GM12878 (cell line): Measurements from ENCODE around the gene RP2. TPM values are rescaled to one million over a fixed set of nuclear protein-coding genes. Genes with fewer than 3 reads are reported as not detected.

Source experiments
- ATAC-seq: fragments of 200-7000 bp; cut with Tn5 transposase; 3 replicates; pipeline ENCODE4 v1.9.1; 2020; ENCODE audit warnings: mild to moderate bottlenecking, moderate library complexity
- BruUV-seq: library from RNA; stranded (reverse); fragments of 400-500 nt; replicated peaks from 2 replicates; lab custom pipeline; 2021; lab: Mats Ljungman, UMichigan
- CTCF ChIA-PET: fragments of 300-600 bp; sonication (Branson Sonifier 250); formaldehyde crosslinking; extraction: SDS; loops from one replicate; lab custom pipeline; 2021; ENCODE audit warnings: inconsistent platforms; lab: Yijun Ruan, JAX
- POLR2A ChIA-PET: fragments of 350-600 bp; formaldehyde crosslinking; extraction: SDS; loops from one replicate; lab custom pipeline; 2021; ENCODE audit warnings: inconsistent platforms; lab: Charles Lee
- RAD21 ChIA-PET: fragments of 300-600 bp; sonication (Branson Sonifier 250); formaldehyde crosslinking; loops from one replicate; lab custom pipeline; 2023; ENCODE audit warnings: antibody characterized with exemption; ENCODE audit not compliant: unreplicated experiment; lab: Charles Lee
- SMC1A ChIA-PET: fragments of 300-600 bp; sonication (Branson Sonifier 250); formaldehyde crosslinking; loops from one replicate; lab custom pipeline; 2023; ENCODE audit not compliant: unreplicated experiment, uncharacterized antibody; lab: Charles Lee
- DNase-seq: peaks from one replicate; pipeline ENCODE4 v3.0.0-alpha.2; 2011; ENCODE audit warnings: low read depth, low spot score
- FAIRE-seq: peaks from 3 replicates; lab custom pipeline; 2011; peaks lifted over from hg19 to GRCh38; lab: Jason Lieb, UNC
- H2AFZ ChIP-seq: 2 replicates; pipeline ENCODE4 v1.6.0; 2011; ENCODE audit warnings: low read depth, low read length, control low read depth; ENCODE audit not compliant: control insufficient read depth
- H3K27ac ChIP-seq: 2 replicates; pipeline ENCODE4 v1.5.1; 2011; ENCODE audit warnings: control low read depth; ENCODE audit not compliant: control insufficient read depth, insufficient read depth
- H3K27me3 ChIP-seq, 2 experiments: replicated peaks in 1 of 2; 2 replicates each; pipeline versions ENCODE4 v1.6.0 to v1.6.1; 2011; ENCODE audit warnings: low read length in 1 of 2; ENCODE audit not compliant: control insufficient read depth in 2 of 2, insufficient read depth in 2 of 2
- H3K36me3 ChIP-seq, 2 experiments: 2 replicates each; pipeline ENCODE4 v1.5.1; 2011; ENCODE audit warnings: low read length in 1 of 2; ENCODE audit not compliant: control insufficient read depth in 2 of 2, insufficient read depth in 2 of 2
- H3K4me1 ChIP-seq: 2 replicates; pipeline ENCODE4 v1.6.1; 2011; ENCODE audit warnings: mild to moderate bottlenecking, low read length, moderate library complexity, mixed read lengths; ENCODE audit not compliant: control insufficient read depth, insufficient read depth
- H3K4me2 ChIP-seq: 2 replicates; pipeline ENCODE4 v1.6.0; 2011; ENCODE audit warnings: control low read depth; ENCODE audit not compliant: control insufficient read depth, insufficient read depth
- H3K4me3 ChIP-seq: fragments of 200-600 bp; sonication (generic); 2 replicates; pipeline ENCODE4 v1.5.1; 2016
- H3K79me2 ChIP-seq: 2 replicates; pipeline ENCODE4 v1.6.0; 2011; ENCODE audit warnings: low read length; ENCODE audit not compliant: control insufficient read depth, insufficient read depth
- H3K9ac ChIP-seq: 2 replicates; pipeline ENCODE4 v1.8.0; 2011; ENCODE audit warnings: low read length, control low read depth, mixed read lengths; ENCODE audit not compliant: control insufficient read depth, insufficient read depth
- H3K9me3 ChIP-seq: replicated peaks from 3 replicates; pipeline ENCODE4 v1.5.1; 2011; ENCODE audit warnings: mild to moderate bottlenecking, low read length; ENCODE audit not compliant: control insufficient read depth, insufficient read depth
- H4K20me1 ChIP-seq: 2 replicates; pipeline ENCODE4 v1.6.0; 2011; ENCODE audit not compliant: control insufficient read depth, insufficient read depth
- BHLHE40 ChIP-seq, 2 experiments: fragments of 450-650 bp in 1 of 2; IDR thresholded peaks; 2 replicates each; pipeline ENCODE4 v1.6.1; 2011 to 2017; ENCODE audit warnings: low read depth in 2 of 2, borderline replicate concordance in 1 of 2, improper control_type of control experiment in 1 of 2, low read length in 1 of 2, mild to moderate bottlenecking in 1 of 2
- EED ChIP-seq: sonication (generic); IDR thresholded peaks from 2 replicates; pipeline ENCODE4 v1.6.1; 2016; ENCODE audit warnings: antibody characterized with exemption, low read depth
- WGBS: methylation state at CpG from one replicate; pipeline ENCODE4 v1.1.6; 2016; ENCODE audit warnings: low lambda C conversion rate; ENCODE audit not compliant: insufficient replicate concordance, insufficient coverage; ENCODE audit errors: missing lambda C conversion rate; 5-methylcytosine and 5-hydroxymethylcytosine counted together
- in situ Hi-C: fragments of 300-500 bp; cut with MboI; formaldehyde crosslinking; loops from 9 replicates; pipeline ENCODE4 v1.14.3; 2018; ENCODE audit warnings: mixed read lengths
- intact Hi-C: fragments of 100-400 bp; cut with micrococcal nuclease; formaldehyde crosslinking; loops from one replicate; pipeline ENCODE4 v1.14.2; 2022; ENCODE audit not compliant: unreplicated experiment
- polyA plus RNA-seq, 11 experiments: library from polyadenylated mRNA; depleted of rRNA in 4 of 11; unstranded in 6 of 11; stranded (reverse) in 5 of 11; fragments of >200 nt; fragmentation: Nextera tagmentation in 4 of 11; fragmentation: Illumina TruSeq in 1 of 11; extraction: Ambion mirVana in 4 of 11; extraction: Trizol in 1 of 11; gene quantifications; 1 replicate in 1 of 11; 2 replicates in 10 of 11; pipeline versions ENCODE4 v1.2.1 to v1.2.3, GENCODE V29; 2011 to 2016; ENCODE audit warnings: inconsistent platforms in 2 of 11, missing spikeins in 2 of 11, low read depth in 1 of 11
- total RNA-seq, 4 experiments: library from RNA; depleted of rRNA in 3 of 4; stranded (reverse); fragments of >200 nt in 3 of 4; fragmentation: Illumina TruSeq in 1 of 4; extraction: Trizol in 1 of 4; gene quantifications; 2 replicates each; pipeline versions ENCODE4 v1.2.1 to v1.2.3, GENCODE V29; 2013 to 2021
- TF ChIP-seq, protein P1 (sequence below): IDR thresholded peaks from 2 replicates; pipeline ENCODE4 v1.6.1; 2012; ENCODE audit warnings: improper control_type of control experiment, low read depth, low read length; ENCODE audit not compliant: insufficient replicate concordance
- TF ChIP-seq, protein P2 (sequence below): fragments of 450-650 bp; conservative IDR thresholded peaks from 2 replicates; pipeline ENCODE4 v1.6.1; 2017; ENCODE audit warnings: mild to moderate bottlenecking, moderate library complexity
- TF ChIP-seq, protein P3 (sequence below): IDR thresholded peaks from 2 replicates; pipeline ENCODE4 v1.6.1; 2011; ENCODE audit warnings: borderline replicate concordance, low read depth, mild to moderate bottlenecking, moderate library complexity, low read length; ENCODE audit not compliant: insufficient read depth, poor library complexity, severe bottlenecking

Gene RP2
- total and polyA plus RNA-seq, 10 of the 15 experiments (the other 5 are each of a cell fraction or from before 2014, with no cell fraction given) = 3.5 to 11.0 (median 5.7) TPM

DNA sequence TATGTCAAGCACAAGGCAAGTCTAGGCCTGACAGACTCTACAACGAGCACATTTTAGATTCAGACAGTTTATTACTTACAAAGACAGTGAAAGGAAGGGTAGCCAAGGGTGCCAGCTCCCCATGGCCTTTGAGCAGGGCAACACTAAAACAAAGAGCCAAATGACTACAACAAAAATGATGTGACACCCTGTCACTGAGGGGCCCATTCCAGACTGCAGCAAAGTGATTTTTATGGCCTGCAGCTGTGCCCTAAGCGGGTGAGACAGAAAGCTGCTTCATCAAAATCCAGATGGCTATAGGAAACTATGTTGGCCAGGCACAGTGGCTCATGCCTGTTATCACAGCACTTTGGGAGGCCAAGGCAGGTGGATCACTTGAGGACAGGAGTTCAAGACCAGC lies 13.4 kb upstream of the RP2 start (continued):
- TF ChIP-seq, protein P1, sequence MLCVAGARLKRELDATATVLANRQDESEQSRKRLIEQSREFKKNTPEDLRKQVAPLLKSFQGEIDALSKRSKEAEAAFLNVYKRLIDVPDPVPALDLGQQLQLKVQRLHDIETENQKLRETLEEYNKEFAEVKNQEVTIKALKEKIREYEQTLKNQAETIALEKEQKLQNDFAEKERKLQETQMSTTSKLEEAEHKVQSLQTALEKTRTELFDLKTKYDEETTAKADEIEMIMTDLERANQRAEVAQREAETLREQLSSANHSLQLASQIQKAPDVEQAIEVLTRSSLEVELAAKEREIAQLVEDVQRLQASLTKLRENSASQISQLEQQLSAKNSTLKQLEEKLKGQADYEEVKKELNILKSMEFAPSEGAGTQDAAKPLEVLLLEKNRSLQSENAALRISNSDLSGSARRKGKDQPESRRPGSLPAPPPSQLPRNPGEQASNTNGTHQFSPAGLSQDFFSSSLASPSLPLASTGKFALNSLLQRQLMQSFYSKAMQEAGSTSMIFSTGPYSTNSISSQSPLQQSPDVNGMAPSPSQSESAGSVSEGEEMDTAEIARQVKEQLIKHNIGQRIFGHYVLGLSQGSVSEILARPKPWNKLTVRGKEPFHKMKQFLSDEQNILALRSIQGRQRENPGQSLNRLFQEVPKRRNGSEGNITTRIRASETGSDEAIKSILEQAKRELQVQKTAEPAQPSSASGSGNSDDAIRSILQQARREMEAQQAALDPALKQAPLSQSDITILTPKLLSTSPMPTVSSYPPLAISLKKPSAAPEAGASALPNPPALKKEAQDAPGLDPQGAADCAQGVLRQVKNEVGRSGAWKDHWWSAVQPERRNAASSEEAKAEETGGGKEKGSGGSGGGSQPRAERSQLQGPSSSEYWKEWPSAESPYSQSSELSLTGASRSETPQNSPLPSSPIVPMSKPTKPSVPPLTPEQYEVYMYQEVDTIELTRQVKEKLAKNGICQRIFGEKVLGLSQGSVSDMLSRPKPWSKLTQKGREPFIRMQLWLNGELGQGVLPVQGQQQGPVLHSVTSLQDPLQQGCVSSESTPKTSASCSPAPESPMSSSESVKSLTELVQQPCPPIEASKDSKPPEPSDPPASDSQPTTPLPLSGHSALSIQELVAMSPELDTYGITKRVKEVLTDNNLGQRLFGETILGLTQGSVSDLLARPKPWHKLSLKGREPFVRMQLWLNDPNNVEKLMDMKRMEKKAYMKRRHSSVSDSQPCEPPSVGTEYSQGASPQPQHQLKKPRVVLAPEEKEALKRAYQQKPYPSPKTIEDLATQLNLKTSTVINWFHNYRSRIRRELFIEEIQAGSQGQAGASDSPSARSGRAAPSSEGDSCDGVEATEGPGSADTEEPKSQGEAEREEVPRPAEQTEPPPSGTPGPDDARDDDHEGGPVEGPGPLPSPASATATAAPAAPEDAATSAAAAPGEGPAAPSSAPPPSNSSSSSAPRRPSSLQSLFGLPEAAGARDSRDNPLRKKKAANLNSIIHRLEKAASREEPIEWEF = no peak
- TF ChIP-seq EED = no peak
- TF ChIP-seq, protein P2, sequence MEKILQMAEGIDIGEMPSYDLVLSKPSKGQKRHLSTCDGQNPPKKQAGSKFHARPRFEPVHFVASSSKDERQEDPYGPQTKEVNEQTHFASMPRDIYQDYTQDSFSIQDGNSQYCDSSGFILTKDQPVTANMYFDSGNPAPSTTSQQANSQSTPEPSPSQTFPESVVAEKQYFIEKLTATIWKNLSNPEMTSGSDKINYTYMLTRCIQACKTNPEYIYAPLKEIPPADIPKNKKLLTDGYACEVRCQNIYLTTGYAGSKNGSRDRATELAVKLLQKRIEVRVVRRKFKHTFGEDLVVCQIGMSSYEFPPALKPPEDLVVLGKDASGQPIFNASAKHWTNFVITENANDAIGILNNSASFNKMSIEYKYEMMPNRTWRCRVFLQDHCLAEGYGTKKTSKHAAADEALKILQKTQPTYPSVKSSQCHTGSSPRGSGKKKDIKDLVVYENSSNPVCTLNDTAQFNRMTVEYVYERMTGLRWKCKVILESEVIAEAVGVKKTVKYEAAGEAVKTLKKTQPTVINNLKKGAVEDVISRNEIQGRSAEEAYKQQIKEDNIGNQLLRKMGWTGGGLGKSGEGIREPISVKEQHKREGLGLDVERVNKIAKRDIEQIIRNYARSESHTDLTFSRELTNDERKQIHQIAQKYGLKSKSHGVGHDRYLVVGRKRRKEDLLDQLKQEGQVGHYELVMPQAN = no peak

DNA sequence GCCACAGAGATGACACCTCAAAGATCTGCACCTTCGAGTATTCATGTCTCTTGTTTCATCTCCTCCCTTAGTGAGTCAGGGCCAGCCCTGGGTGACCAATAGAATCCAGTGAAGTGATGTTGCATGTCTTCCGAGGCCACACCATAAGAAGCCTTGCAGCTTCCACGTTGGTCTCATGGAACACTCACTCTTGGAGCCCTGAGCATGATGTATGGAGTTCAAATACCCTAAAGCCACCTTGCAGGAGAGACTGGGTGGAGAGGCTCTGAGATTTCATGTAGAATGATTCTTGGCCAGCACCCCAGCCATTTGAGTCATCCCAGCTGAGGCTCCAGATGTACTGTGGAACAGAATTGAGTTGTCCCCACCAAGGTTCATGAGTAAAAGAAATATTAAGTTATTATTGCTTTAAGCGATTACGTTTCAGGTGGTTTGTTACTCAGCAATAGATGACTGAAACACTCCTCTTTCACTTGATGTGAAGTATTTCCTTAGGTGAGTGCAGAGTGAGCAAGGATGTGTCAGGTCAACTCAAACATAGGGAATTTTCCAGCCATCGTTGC lies 5.0 kb upstream of the RP2 start:
- WGBS = 13% methylated on average over 6 of the region's 6 CpGs
- ATAC-seq (no peak), FAIRE-seq (no peak), DNase-seq (no peak)
- ChIA-PET RAD21 (no interaction called here), CTCF (no interaction called here), POLR2A (interaction anchor here (0.6 kb wide), 1 partner anchor 242 kb away, joined by 3 read pairs; no protein-coding TSS in a partner anchor), SMC1A (no interaction called here)
- Histone ChIP-seq H4K20me1 (no peaks in the 10 kb centered on the region), H3K79me2 (no peaks in the 10 kb centered on the region; the same call in 1 of the 2 replicates), H3K4me1 (no peaks in the 10 kb centered on the region), H3K9ac (no peak overlapping the region), H3K27ac (no peak overlapping the region), H3K36me3 (no peaks in the 10 kb centered on the region), H2AFZ (no peak overlapping the region), H3K4me3 (no peak overlapping the region), H3K9me3 (no peaks in the 10 kb centered on the region), H3K27me3 (no peaks in the 10 kb centered on the region; a peak in 1 of 4 replicates), H3K4me2 (no peak overlapping the region)
- no peak for TF ChIP-seq BHLHE40 (IDR thresholded peaks at IDR 0.05; ENCODE audit: borderline replicate concordance in 1 of 2, low read depth in 2 of 2, low read length in 1 of 2)
- TF ChIP-seq, protein P3, sequence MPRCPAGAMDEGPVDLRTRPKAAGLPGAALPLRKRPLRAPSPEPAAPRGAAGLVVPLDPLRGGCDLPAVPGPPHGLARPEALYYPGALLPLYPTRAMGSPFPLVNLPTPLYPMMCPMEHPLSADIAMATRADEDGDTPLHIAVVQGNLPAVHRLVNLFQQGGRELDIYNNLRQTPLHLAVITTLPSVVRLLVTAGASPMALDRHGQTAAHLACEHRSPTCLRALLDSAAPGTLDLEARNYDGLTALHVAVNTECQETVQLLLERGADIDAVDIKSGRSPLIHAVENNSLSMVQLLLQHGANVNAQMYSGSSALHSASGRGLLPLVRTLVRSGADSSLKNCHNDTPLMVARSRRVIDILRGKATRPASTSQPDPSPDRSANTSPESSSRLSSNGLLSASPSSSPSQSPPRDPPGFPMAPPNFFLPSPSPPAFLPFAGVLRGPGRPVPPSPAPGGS = peak; percentile 73
- in situ Hi-C loops (no loop called here), intact Hi-C loops (no loop called here)
- no TSS peak for BruUV-seq
